ENCODE results near the gene KRTAP10-9.
A peak's percentile ranks its signal among the peaks of the same experiment; 100 is the strongest.
"Not testable (repeated sequence)": the region's sequence is repeated elsewhere in the genome, so short reads cannot be mapped to it uniquely, and the experiment has no call there.

Gene KRTAP10-9

GRCh38 chr21:44615911-44616590 lies 10.8 kb upstream of the KRTAP10-9 start:
- no peak for DNase-seq

- no peak for DNase-seq
These were observed 10.3 kb upstream of the KRTAP10-9 start for GRCh38 chr21:44616591-44616926.

- DNase-seq: no peak
These were observed 9.8 kb upstream of the KRTAP10-9 start for GRCh38 chr21:44617071-44617501.

- DNase-seq: no peak
These were observed 8.4 kb upstream of the KRTAP10-9 start for GRCh38 chr21:44618504-44618903.

GRCh38 chr21:44618909-44619308 lies 8.0 kb upstream of the KRTAP10-9 start:
- peak; percentile 57 for DNase-seq

GRCh38 chr21:44619886-44620285 lies 7.0 kb upstream of the KRTAP10-9 start:
- no peak for DNase-seq

- DNase-seq: no peak
These were observed 3.3 kb upstream of the KRTAP10-9 start for GRCh38 chr21:44623575-44623974.

GRCh38 chr21:44625756-44626155 lies 1.1 kb upstream of the KRTAP10-9 start:
- no peak for DNase-seq

- no peak for DNase-seq
These were observed 631 bp upstream of the KRTAP10-9 start for GRCh38 chr21:44626262-44626661.

- DNase-seq: not testable (repeated sequence)
These were observed 409 bp downstream of the KRTAP10-9 start for GRCh38 chr21:44627181-44627822.

GRCh38 chr21:44627831-44628233 lies 939 bp downstream of the KRTAP10-9 start:
- DNase-seq: not testable (repeated sequence)

- DNase-seq: no peak
These were observed 2.0 kb downstream of the KRTAP10-9 start for GRCh38 chr21:44628707-44629391.

GRCh38 chr21:44630440-44630839 lies 3.5 kb downstream of the KRTAP10-9 start:
- DNase-seq: no peak

GRCh38 chr21:44632067-44632466 lies 5.2 kb downstream of the KRTAP10-9 start:
- no peak for DNase-seq

GRCh38 chr21:44636209-44637017 lies 9.5 kb downstream of the KRTAP10-9 start:
- no peak for DNase-seq

GRCh38 chr21:44637018-44637850 lies 10.3 kb downstream of the KRTAP10-9 start, which contains the start of gene KRTAP10-10:
Gene KRTAP10-10, plus strand, starts transcription at chr21:44637356. Its CDS starts 62 bp downstream, at chr21:44637418.
- no peak for DNase-seq

- DNase-seq: not testable (repeated sequence)
These were observed 11.0 kb downstream of the KRTAP10-9 start for GRCh38 chr21:44637851-44638348.

- DNase-seq: not testable (repeated sequence)
These were observed 11.8 kb downstream of the KRTAP10-9 start for GRCh38 chr21:44638506-44639330.

GRCh38 chr21:44639331-44639655 lies 12.4 kb downstream of the KRTAP10-9 start:
- DNase-seq: no peak

GRCh38 chr21:44640761-44641160 lies 13.9 kb downstream of the KRTAP10-9 start:
- DNase-seq: no peak

- DNase-seq: no peak
These were observed 16.9 kb downstream of the KRTAP10-9 start for GRCh38 chr21:44643741-44644310.
